H1 (cell line): Measurements from ENCODE around the gene GUCA2B. TPM values are rescaled to one million over a fixed set of nuclear protein-coding genes. Genes with fewer than 3 reads are reported as not detected.

Source experiments
- CTCF ChIA-PET: fragments of 300-600 bp; sonication (Branson Sonifier 250); formaldehyde crosslinking; loops from one replicate; lab custom pipeline; 2021; ENCODE audit not compliant: partially characterized antibody; lab: Charles Lee
- POLR2A ChIA-PET: fragments of 300-600 bp; sonication (Branson Sonifier 250); formaldehyde crosslinking; loops from one replicate; lab custom pipeline; 2021; ENCODE audit warnings: inconsistent platforms; ENCODE audit not compliant: partially characterized antibody; lab: Charles Lee
- DNase-seq, 2 experiments: peaks; one replicate each; pipeline versions ENCODE4 v3.0.0 to v3.0.0-alpha.2; 2010 to 2022; ENCODE audit warnings: low spot score in 2 of 2, low read depth in 1 of 2, mixed read lengths in 1 of 2
- FAIRE-seq: peaks from 2 replicates; lab custom pipeline; 2011; peaks lifted over from hg19 to GRCh38; lab: Jason Lieb, UNC
- H2AFZ ChIP-seq: 2 replicates; pipeline ENCODE4 v1.8.1; 2012; ENCODE audit warnings: low read length, inconsistent platforms
- H2AK5ac ChIP-seq: 2 replicates; pipeline ENCODE4 v1.6.1; 2013; ENCODE audit warnings: low read depth, low read length
- H2BK120ac ChIP-seq: replicated peaks from 2 replicates; pipeline ENCODE3; 2013; ENCODE audit warnings: low read depth, low read length, inconsistent platforms
- H2BK12ac ChIP-seq: 2 replicates; pipeline ENCODE4 v1.6.1; 2013; ENCODE audit warnings: low read depth, low read length
- H2BK15ac ChIP-seq: 2 replicates; pipeline ENCODE4 v1.6.1; 2013; ENCODE audit warnings: low read length
- H2BK20ac ChIP-seq: 2 replicates; pipeline ENCODE4 v1.6.1; 2013; ENCODE audit warnings: low read length
- H2BK5ac ChIP-seq: 2 replicates; pipeline ENCODE4 v1.6.1; 2013; ENCODE audit warnings: low read depth, low read length
- H3K14ac ChIP-seq: 2 replicates; pipeline ENCODE4 v1.6.1; 2013; ENCODE audit warnings: inconsistent platforms; ENCODE audit not compliant: insufficient read length
- H3K18ac ChIP-seq: 2 replicates; pipeline ENCODE4 v1.6.1; 2013; ENCODE audit warnings: low read length; ENCODE audit errors: extremely low read depth
- H3K23ac ChIP-seq: 2 replicates; pipeline ENCODE4 v1.6.1; 2013; ENCODE audit warnings: inconsistent platforms; ENCODE audit not compliant: insufficient read length
- H3K23me2 ChIP-seq: 2 replicates; pipeline ENCODE4 v1.6.1; 2013; ENCODE audit warnings: low read depth, low read length
- H3K27ac ChIP-seq: 2 replicates; pipeline ENCODE4 v1.6.1; 2011; ENCODE audit warnings: low read depth, low read length, inconsistent platforms
- H3K27me3 ChIP-seq, 4 experiments: replicated peaks in 1 of 4; 1 replicate in 1 of 4; 2 replicates in 3 of 4; pipeline versions ENCODE4 v1.6.1 to v1.8.1; 2011 to 2013; ENCODE audit warnings: low read length in 3 of 4, mild to moderate bottlenecking in 3 of 4, inconsistent platforms in 2 of 4, mixed read lengths in 2 of 4, moderate library complexity in 1 of 4; ENCODE audit not compliant: control insufficient read depth in 3 of 4, insufficient read depth in 3 of 4; ENCODE audit errors: extremely low read depth in 1 of 4
- H3K36me3 ChIP-seq, 4 experiments: 2 replicates each; pipeline versions ENCODE4 v1.6.1 to v1.8.1; 2011 to 2013; ENCODE audit warnings: mild to moderate bottlenecking in 4 of 4, low read length in 3 of 4, moderate library complexity in 2 of 4, control low read depth in 1 of 4, inconsistent platforms in 1 of 4; ENCODE audit not compliant: insufficient read depth in 4 of 4, control insufficient read depth in 2 of 4
- H3K4ac ChIP-seq: replicated peaks from 2 replicates; pipeline ENCODE3; 2013; ENCODE audit warnings: low read length, low read depth, mixed read lengths, inconsistent platforms; ENCODE audit not compliant: insufficient read length
- H3K4me1 ChIP-seq, 4 experiments: replicated peaks in 1 of 4; 1 replicate in 1 of 4; 2 replicates in 3 of 4; pipeline versions ENCODE4 v1.6.1 to v1.8.1; 2011 to 2013; ENCODE audit warnings: low read length in 3 of 4, inconsistent platforms in 2 of 4, mixed read lengths in 1 of 4; ENCODE audit not compliant: insufficient read depth in 4 of 4, control insufficient read depth in 3 of 4
- H3K4me2 ChIP-seq, 2 experiments: 2 replicates each; pipeline versions ENCODE4 v1.6.1 to v1.8.1; 2011 to 2013; ENCODE audit warnings: low read depth in 2 of 2, low read length in 2 of 2, control low read depth in 1 of 2, inconsistent platforms in 1 of 2, mild to moderate bottlenecking in 1 of 2; ENCODE audit not compliant: insufficient read depth in 1 of 2
- H3K4me3 ChIP-seq, 4 experiments: fragments of 200-600, 300-600 bp in 1 of 4; sonication (generic), shearing (Covaris generic), sonication (Bioruptor Twin) in 1 of 4; 2 replicates each; pipeline versions ENCODE4 v1.5.1 to v1.8.1; 2011 to 2016; ENCODE audit warnings: low read length in 4 of 4, low read depth in 3 of 4, control low read depth in 2 of 4, inconsistent platforms in 2 of 4, mild to moderate bottlenecking in 2 of 4, mixed read lengths in 1 of 4, moderate library complexity in 1 of 4; ENCODE audit not compliant: insufficient read depth in 2 of 4; ENCODE audit errors: extremely low read depth in 1 of 4
- H3K56ac ChIP-seq: replicated peaks from 2 replicates; pipeline ENCODE3; 2013; ENCODE audit warnings: low read depth, mild to moderate bottlenecking, mixed read lengths, low read length, inconsistent platforms; ENCODE audit not compliant: insufficient read length
- H3K79me1 ChIP-seq: 2 replicates; pipeline ENCODE4 v1.6.1; 2013; ENCODE audit warnings: low read depth, low read length, control low read depth
- H3K79me2 ChIP-seq, 2 experiments: 2 replicates each; pipeline versions ENCODE4 v1.6.1 to v1.8.1; 2012 to 2013; ENCODE audit warnings: low read length in 2 of 2, mild to moderate bottlenecking in 2 of 2, inconsistent platforms in 1 of 2; ENCODE audit not compliant: insufficient read depth in 2 of 2, control insufficient read depth in 1 of 2
- H3K9ac ChIP-seq, 4 experiments: replicated peaks in 1 of 4; 1 replicate in 1 of 4; 2 replicates in 3 of 4; pipeline versions ENCODE4 v1.6.1 to v1.8.1; 2011 to 2013; ENCODE audit warnings: low read depth in 3 of 4, low read length in 3 of 4, control low read depth in 2 of 4, mild to moderate bottlenecking in 2 of 4, moderate library complexity in 2 of 4, inconsistent platforms in 1 of 4; ENCODE audit errors: extremely low read depth in 1 of 4
- H3K9me3 ChIP-seq, 2 experiments: 2 replicates each; pipeline versions ENCODE4 v1.6.1 to v1.8.1; 2012 to 2013; ENCODE audit warnings: mild to moderate bottlenecking in 2 of 2, moderate library complexity in 2 of 2, control low read depth in 1 of 2, inconsistent platforms in 1 of 2, low read depth in 1 of 2, low read length in 1 of 2, mixed read lengths in 1 of 2; ENCODE audit not compliant: insufficient read depth in 2 of 2
- H4K20me1 ChIP-seq, 2 experiments: replicated peaks in 1 of 2; 2 replicates each; pipeline versions ENCODE3 to v1.8.1; 2011 to 2013; ENCODE audit warnings: inconsistent platforms in 2 of 2, low read length in 2 of 2, mild to moderate bottlenecking in 1 of 2; ENCODE audit not compliant: insufficient read depth in 2 of 2, control insufficient read depth in 1 of 2
- H4K5ac ChIP-seq: 2 replicates; pipeline ENCODE4 v1.6.1; 2013; ENCODE audit warnings: low read length, low read depth, mixed read lengths, inconsistent platforms; ENCODE audit not compliant: insufficient read length
- H4K8ac ChIP-seq: 2 replicates; pipeline ENCODE4 v1.8.0; 2013; ENCODE audit warnings: mild to moderate bottlenecking, moderate library complexity, low read length, inconsistent platforms; ENCODE audit not compliant: insufficient read depth; ENCODE audit errors: extremely low read depth
- H4K91ac ChIP-seq: replicated peaks from 2 replicates; pipeline ENCODE3; 2013; ENCODE audit warnings: low read length, mixed read lengths, inconsistent platforms; ENCODE audit not compliant: insufficient read length
- KDM4A ChIP-seq: IDR thresholded peaks from one replicate; pipeline ENCODE4 v1.7.1; 2012; ENCODE audit warnings: low read depth, mild to moderate bottlenecking, moderate library complexity, low read length, inconsistent platforms; ENCODE audit not compliant: severe bottlenecking
- POLR2AphosphoS5 ChIP-seq: IDR thresholded peaks from 2 replicates; pipeline ENCODE4 v1.6.1; 2011; ENCODE audit warnings: low read depth, low read length
- RAD21 ChIP-seq, 2 experiments: IDR thresholded peaks in 1 of 2; conservative IDR thresholded peaks in 1 of 2; 2 replicates each; pipeline ENCODE4 v1.6.1; 2011; ENCODE audit warnings: low read depth in 2 of 2, low read length in 2 of 2, improper control_type of control experiment in 1 of 2, inconsistent platforms in 1 of 2, mild to moderate bottlenecking in 1 of 2, moderate library complexity in 1 of 2
- RBBP5 ChIP-seq: IDR thresholded peaks from 2 replicates; pipeline ENCODE4 v1.7.1; 2012; ENCODE audit warnings: low read depth, mild to moderate bottlenecking, inconsistent platforms, low read length, moderate library complexity, borderline replicate concordance
- SIRT6 ChIP-seq: IDR thresholded peaks from one replicate; pipeline ENCODE4 v1.7.1; 2012; ENCODE audit warnings: low read length, inconsistent platforms
- SP2 ChIP-seq: IDR thresholded peaks from 2 replicates; pipeline ENCODE4 v1.6.1; 2012; ENCODE audit warnings: mild to moderate bottlenecking, low read length, inconsistent platforms
- TAF7 ChIP-seq: optimal IDR thresholded peaks from 2 replicates; pipeline ENCODE3; 2011; ENCODE audit warnings: low read depth, mild to moderate bottlenecking, inconsistent platforms, low read length, moderate library complexity, borderline replicate concordance
- TCF12 ChIP-seq: IDR thresholded peaks from 2 replicates; pipeline ENCODE4 v1.6.1; 2011; ENCODE audit warnings: low read depth, mild to moderate bottlenecking, low read length
- WGBS, 2 experiments: shearing (Covaris generic) in 1 of 2; methylation state at CpG; one replicate each; pipeline versions ENCODE4 v1.1.6 to v1.1.7; 2013 to 2015; ENCODE audit warnings: low lambda C conversion rate in 2 of 2, mixed read lengths in 2 of 2, inconsistent platforms in 1 of 2, low coverage in 1 of 2, missing lambda C conversion rate in 1 of 2; ENCODE audit not compliant: insufficient replicate concordance in 2 of 2, insufficient coverage in 1 of 2, insufficient read length in 1 of 2; ENCODE audit errors: extremely low coverage in 1 of 2, missing lambda C conversion rate in 1 of 2; 5-methylcytosine and 5-hydroxymethylcytosine counted together
- polyA plus RNA-seq, 7 experiments: library from polyadenylated mRNA; depleted of rRNA in 3 of 7; stranded (reverse) in 5 of 7; unstranded in 2 of 7; fragments of >200 nt in 5 of 7; fragments of 200-250 nt in 2 of 7; gene quantifications; 1 replicate in 5 of 7; 2 replicates in 1 of 7; 4 replicates in 1 of 7; pipeline versions ENCODE4 v1.2.1 to v1.2.3, GENCODE V29; 2011 to 2013; ENCODE audit warnings: missing spikeins in 2 of 7, mixed read lengths in 2 of 7
- total RNA-seq: library from RNA; stranded (reverse); fragmentation: NEBNext Ultra II Directional; extraction: Animal tissue kit (Norgen Biotek cat#: 25700); gene quantifications from 2 replicates; pipeline ENCODE4 v1.2.1, GENCODE V29; 2021

The GUCA2B gene
- total and polyA plus RNA-seq, 2 of the 8 experiments (the other 6 are each of a cell fraction or from before 2014, with no cell fraction given), result not detected

GRCh38 chr1:42186152-42186551, 32.9 kb downstream of the GUCA2B start:
- no peak for FAIRE-seq
- H3K23ac ChIP-seq, result no peak overlapping the region
- H3K4me3 ChIP-seq, result no peak overlapping the region
- H3K14ac ChIP-seq, result no peak overlapping the region
- H2BK120ac ChIP-seq, result no peak overlapping the region
- H3K79me2 ChIP-seq, result no peaks in the 10 kb centered on the region
- POLR2A ChIA-PET, result no interaction called here
- H4K20me1 ChIP-seq, result no peaks in the 10 kb centered on the region
- no peak overlapping the region for H3K4me2 ChIP-seq
- no peaks in the 10 kb centered on the region for H3K4me1 ChIP-seq
- TF ChIP-seq TCF12 (no peak), SIRT6 (no peak), RAD21 (IDR thresholded peaks at IDR 0.05 in 1 of 2, conservative IDR thresholded peaks at IDR 0.05 in 1 of 2; ENCODE audit: low read depth in 2 of 2, low read length in 2 of 2) (no peak), SP2 (no peak), POLR2AphosphoS5 (no peak), KDM4A (no peak), RBBP5 (no peak), TAF7 (no peak)
- no peak overlapping the region for H2BK20ac ChIP-seq
- DNase-seq, result no peak
- H4K5ac ChIP-seq, result no peak overlapping the region
- no peak overlapping the region for H3K27ac ChIP-seq
- no peak overlapping the region for H2AFZ ChIP-seq
- H3K27me3 ChIP-seq, result no peaks in the 10 kb centered on the region
- H2AK5ac ChIP-seq, result no peak overlapping the region
- no peak overlapping the region for H3K18ac ChIP-seq
- no peak overlapping the region for H2BK5ac ChIP-seq
- H2BK12ac ChIP-seq, result no peak overlapping the region
- H2BK15ac ChIP-seq, result no peak overlapping the region
- H3K56ac ChIP-seq, result no peak overlapping the region
- peaks cover 0 to 24% (median 10%) of the 10 kb centered on the region in 4 experiments; a peak in 5 of 8 replicates for H3K36me3 ChIP-seq
- WGBS, 2 experiments, result 95% methylated on average over 3 of the region's 3 CpGs; no CpG with 5 or more reads in 1 of the 2 experiments
- 0 out of 2 replicates have a peak, but pooled peaks cover under 1% of the 10 kb centered on the region for H3K79me1 ChIP-seq
- no peak overlapping the region for H4K91ac ChIP-seq
- H4K8ac ChIP-seq, result no peak overlapping the region
- CTCF ChIA-PET, result interaction anchor here (0.6 to 3.1 kb wide), 3 partner anchors 9 to 411 kb away, joined by 3 to 9 read pairs (median 3); no protein-coding TSS in a partner anchor
- no peaks in the 10 kb centered on the region for H3K9me3 ChIP-seq
- no peak overlapping the region for H3K9ac ChIP-seq
- no peak overlapping the region for H3K4ac ChIP-seq
- no peaks in the 10 kb centered on the region; the same call in 1 of the 2 replicates for H3K23me2 ChIP-seq
